HepG2 (cell line): ENCODE data around the gene UCHL3. TPM values are rescaled to one million over a fixed set of nuclear protein-coding genes. Genes with fewer than 3 reads are reported as not detected.

Experiments
- ATAC-seq: fragments of 200-7000 bp; cut with Tn5 transposase; 3 replicates; pipeline ENCODE4 v1.9.1; 2020; ENCODE audit warnings: mild to moderate bottlenecking, moderate library complexity
- BruUV-seq: library from RNA; stranded (reverse); fragments of 400-500 nt; replicated peaks from 2 replicates; lab custom pipeline; 2021; lab: Mats Ljungman, UMichigan
- CTCF ChIA-PET: fragments of 300-600 bp; formaldehyde crosslinking; extraction: SDS; loops from one replicate; lab custom pipeline; 2021; ENCODE audit warnings: low total read pairs, inconsistent platforms, low intra/inter-chr PET ratio; lab: Yijun Ruan, JAX
- POLR2A ChIA-PET: fragments of 350-600 bp; sonication (Branson Sonifier 250); formaldehyde crosslinking; loops from one replicate; lab custom pipeline; 2020; ENCODE audit warnings: antibody characterized with exemption, inconsistent platforms; lab: Yijun Ruan, JAX
- DNase-seq: peaks from one replicate; pipeline ENCODE4 v3.0.0-alpha.2; 2015; ENCODE audit warnings: low spot score
- FAIRE-seq: peaks from 3 replicates; lab custom pipeline; 2011; peaks lifted over from hg19 to GRCh38; lab: Jason Lieb, UNC
- H2AFZ ChIP-seq: one replicate; pipeline ENCODE4 v1.6.1; 2011; ENCODE audit warnings: low read length, inconsistent platforms
- H3K27ac ChIP-seq: fragments of 300-600 bp; 3 replicates; pipeline ENCODE4 v1.8.0; 2011; ENCODE audit warnings: mixed run types, mild to moderate bottlenecking, mixed read lengths, low read length, inconsistent platforms; ENCODE audit not compliant: insufficient read depth; ENCODE audit errors: extremely low read length
- H3K27me3 ChIP-seq, 2 experiments: fragments of 200-600 bp in 1 of 2; 2 replicates in 1 of 2; 3 replicates in 1 of 2; pipeline versions ENCODE4 v1.6.0 to v1.8.0; 2011; ENCODE audit warnings: low read length in 2 of 2, mild to moderate bottlenecking in 2 of 2, moderate library complexity in 2 of 2, inconsistent platforms in 1 of 2; ENCODE audit not compliant: insufficient read depth in 2 of 2, control insufficient read depth in 1 of 2
- H3K36me3 ChIP-seq, 2 experiments: fragments of 200-600 bp in 1 of 2; replicated peaks in 1 of 2; 2 replicates in 1 of 2; 3 replicates in 1 of 2; pipeline versions ENCODE4 v1.5.1 to v1.8.0; 2011; ENCODE audit warnings: low read length in 2 of 2, inconsistent platforms in 1 of 2; ENCODE audit not compliant: insufficient read depth in 2 of 2, control insufficient read depth in 1 of 2
- H3K4me1 ChIP-seq: 2 replicates; pipeline ENCODE4 v1.5.1; 2012; ENCODE audit warnings: low read length, inconsistent platforms; ENCODE audit not compliant: insufficient read depth
- H3K4me2 ChIP-seq: 2 replicates; pipeline ENCODE4 v1.6.0; 2011; ENCODE audit warnings: low read depth, low read length, inconsistent platforms
- H3K4me3 ChIP-seq, 3 experiments: fragments of 200-600 bp in 1 of 3; sonication (generic), shearing (Covaris generic) in 1 of 3; replicated peaks in 1 of 3; 2 replicates each; pipeline ENCODE4 v1.5.1; 2011 to 2016; ENCODE audit warnings: low read length in 3 of 3, inconsistent platforms in 2 of 3, low read depth in 2 of 3, mild to moderate bottlenecking in 2 of 3, control low read depth in 1 of 3, mixed read lengths in 1 of 3; ENCODE audit not compliant: insufficient read depth in 1 of 3
- H3K79me2 ChIP-seq: one replicate; pipeline ENCODE4 v1.6.1; 2011; ENCODE audit warnings: low read length, inconsistent platforms; ENCODE audit not compliant: insufficient read depth
- H3K9ac ChIP-seq: 2 replicates; pipeline ENCODE4 v1.6.0; 2011; ENCODE audit warnings: mild to moderate bottlenecking, low read depth, low read length, inconsistent platforms; ENCODE audit not compliant: insufficient read depth
- H3K9me3 ChIP-seq: 2 replicates; pipeline ENCODE4 v1.5.1; 2012; ENCODE audit warnings: mild to moderate bottlenecking, low read length
- H4K20me1 ChIP-seq: 2 replicates; pipeline ENCODE4 v1.6.0; 2011; ENCODE audit warnings: inconsistent platforms, mild to moderate bottlenecking, low read length, moderate library complexity; ENCODE audit not compliant: insufficient read depth
- FLYWCH1 ChIP-seq: sonication (generic); formaldehyde crosslinking; IDR thresholded peaks from 2 replicates; pipeline ENCODE4 v1.8.1; 2023; ENCODE audit warnings: mild to moderate bottlenecking, missing genetic modification reagents
- MXI1 ChIP-seq: IDR thresholded peaks from 3 replicates; pipeline ENCODE4 v1.6.1; 2012; ENCODE audit warnings: low read depth, low read length, inconsistent platforms, borderline replicate concordance
- WGBS: methylation state at CpG from one replicate; pipeline ENCODE4 v1.1.6; 2017; ENCODE audit warnings: low lambda C conversion rate; 5-methylcytosine and 5-hydroxymethylcytosine counted together
- in situ Hi-C: cut with HindIII; loops from 2 replicates; pipeline ENCODE4 v1.10.0; 2017; ENCODE audit warnings: low pct_unique_long_range_greater_than_20kb; ENCODE audit not compliant: extremely low pct_ligation_motif_present
- intact Hi-C: fragments of 100-400 bp; cut with micrococcal nuclease; formaldehyde crosslinking; loops from one replicate; pipeline ENCODE4 v1.10.0; 2022; ENCODE audit not compliant: unreplicated experiment
- polyA plus RNA-seq, 8 experiments: library from polyadenylated mRNA; depleted of rRNA in 3 of 8; stranded (reverse) in 7 of 8; unstranded in 1 of 8; fragments of >200 nt; fragmentation: Illumina TruSeq in 4 of 8; extraction: Trizol in 4 of 8; gene quantifications; 2 replicates each; pipeline versions ENCODE4 v1.2.1 to v1.2.3, GENCODE V29; 2011 to 2016; ENCODE audit warnings: low read depth in 4 of 8, missing spikeins in 1 of 8, mixed read lengths in 1 of 8; ENCODE audit not compliant: insufficient read depth in 1 of 8
- total RNA-seq, 5 experiments: library from RNA; depleted of rRNA; stranded (reverse); fragments of >200 nt; fragmentation: Illumina TruSeq; extraction: Trizol; gene quantifications; 2 replicates each; pipeline ENCODE4 v1.2.3, GENCODE V29; 2016; ENCODE audit warnings: low read depth in 1 of 5
- TF ChIP-seq, protein P1 (sequence below): sonication (generic); formaldehyde crosslinking; IDR thresholded peaks from 2 replicates; pipeline ENCODE4 v1.5.0; 2020; ENCODE audit warnings: mild to moderate bottlenecking, missing genetic modification reagents, borderline replicate concordance

UCHL3 gene
- total and polyA plus RNA-seq, 2 of the 13 experiments (the other 11 are each of a cell fraction or from before 2014, with no cell fraction given): 36.2 to 93.3 TPM

GRCh38 chr13:75581874-75582640 is 32.5 kb downstream of the UCHL3 start:
- Histone ChIP-seq H3K79me2 (no peaks in the 10 kb centered on the region), H3K27me3 (no peaks in the 10 kb centered on the region), H3K36me3 (peaks cover 0 to 5% of the 10 kb centered on the region in 2 experiments; a peak in 1 of 5 replicates), H3K4me3 (no peak overlapping the region), H3K9me3 (no peaks in the 10 kb centered on the region), H3K4me2 (no peak overlapping the region), H3K27ac (no peak overlapping the region), H3K4me1 (no peaks in the 10 kb centered on the region), H3K9ac (no peak overlapping the region), H4K20me1 (no peaks in the 10 kb centered on the region), H2AFZ (no peak overlapping the region)
- FAIRE-seq (no peak), ATAC-seq (no peak), DNase-seq (no peak)
- TF ChIP-seq MXI1: no peak
- TF ChIP-seq FLYWCH1 (CRISPR knock-in tag): no peak
- TF ChIP-seq, protein P1, sequence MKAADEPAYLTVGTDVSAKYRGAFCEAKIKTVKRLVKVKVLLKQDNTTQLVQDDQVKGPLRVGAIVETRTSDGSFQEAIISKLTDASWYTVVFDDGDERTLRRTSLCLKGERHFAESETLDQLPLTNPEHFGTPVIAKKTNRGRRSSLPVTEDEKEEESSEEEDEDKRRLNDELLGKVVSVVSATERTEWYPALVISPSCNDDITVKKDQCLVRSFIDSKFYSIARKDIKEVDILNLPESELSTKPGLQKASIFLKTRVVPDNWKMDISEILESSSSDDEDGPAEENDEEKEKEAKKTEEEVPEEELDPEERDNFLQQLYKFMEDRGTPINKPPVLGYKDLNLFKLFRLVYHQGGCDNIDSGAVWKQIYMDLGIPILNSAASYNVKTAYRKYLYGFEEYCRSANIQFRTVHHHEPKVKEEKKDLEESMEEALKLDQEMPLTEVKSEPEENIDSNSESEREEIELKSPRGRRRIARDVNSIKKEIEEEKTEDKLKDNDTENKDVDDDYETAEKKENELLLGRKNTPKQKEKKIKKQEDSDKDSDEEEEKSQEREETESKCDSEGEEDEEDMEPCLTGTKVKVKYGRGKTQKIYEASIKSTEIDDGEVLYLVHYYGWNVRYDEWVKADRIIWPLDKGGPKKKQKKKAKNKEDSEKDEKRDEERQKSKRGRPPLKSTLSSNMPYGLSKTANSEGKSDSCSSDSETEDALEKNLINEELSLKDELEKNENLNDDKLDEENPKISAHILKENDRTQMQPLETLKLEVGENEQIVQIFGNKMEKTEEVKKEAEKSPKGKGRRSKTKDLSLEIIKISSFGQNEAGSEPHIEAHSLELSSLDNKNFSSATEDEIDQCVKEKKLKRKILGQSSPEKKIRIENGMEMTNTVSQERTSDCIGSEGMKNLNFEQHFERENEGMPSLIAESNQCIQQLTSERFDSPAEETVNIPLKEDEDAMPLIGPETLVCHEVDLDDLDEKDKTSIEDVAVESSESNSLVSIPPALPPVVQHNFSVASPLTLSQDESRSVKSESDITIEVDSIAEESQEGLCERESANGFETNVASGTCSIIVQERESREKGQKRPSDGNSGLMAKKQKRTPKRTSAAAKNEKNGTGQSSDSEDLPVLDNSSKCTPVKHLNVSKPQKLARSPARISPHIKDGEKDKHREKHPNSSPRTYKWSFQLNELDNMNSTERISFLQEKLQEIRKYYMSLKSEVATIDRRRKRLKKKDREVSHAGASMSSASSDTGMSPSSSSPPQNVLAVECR: no peak
- 98% methylated on average over 2 of the region's 2 CpGs for WGBS
- intact Hi-C loops: no loop called here
- no TSS peak for BruUV-seq
- in situ Hi-C loops: no loop called here
- ChIA-PET CTCF (no interaction called here), POLR2A (no interaction called here)
